ENCODE results near the gene CFAP65.

CFAP65 gene

GRCh38 chr2:218962859-218963492 is 78.3 kb downstream of the CFAP65 start:
- ATAC-seq = no peak

- ATAC-seq = no peak
These were observed 79.4 kb downstream of the CFAP65 start for GRCh38 chr2:218961651-218962570.

- ATAC-seq = no peak
These were observed 80.1 kb downstream of the CFAP65 start for GRCh38 chr2:218961229-218961628.

GRCh38 chr2:218960309-218961165 is 80.8 kb downstream of the CFAP65 start:
- no peak for ATAC-seq

- no peak for ATAC-seq
These were observed 81.5 kb downstream of the CFAP65 start for GRCh38 chr2:218959761-218960308.

- peak; percentile 89 to 90 for ATAC-seq
These were observed 82.1 kb downstream of the CFAP65 start, which contains the start of gene CDK5R2 for GRCh38 chr2:218959141-218959731. CDK5R2 (plus strand) TSS chr2:218959666; CDS start chr2:218959821, 155 bp downstream.

GRCh38 chr2:218958276-218958675 is 83.0 kb downstream of the CFAP65 start:
- ATAC-seq = no peak

- no peak for ATAC-seq
These were observed 83.6 kb downstream of the CFAP65 start for GRCh38 chr2:218957671-218958070.

- ATAC-seq = no peak
These were observed 85.3 kb downstream of the CFAP65 start for GRCh38 chr2:218956039-218956438.

- ATAC-seq = no peak
These were observed 86.6 kb downstream of the CFAP65 start for GRCh38 chr2:218954541-218955300.

- no peak for ATAC-seq
These were observed 87.9 kb downstream of the CFAP65 start for GRCh38 chr2:218953366-218953954.
